Progenitor cell of endocrine pancreas (in vitro differentiated cells): ENCODE measurements around the gene ANGPTL2. TPM values are rescaled to one million over a fixed set of nuclear protein-coding genes. Genes with fewer than 3 reads are reported as not detected.
"Not testable (repeated sequence)": the region's sequence is repeated elsewhere in the genome, so short reads cannot be mapped to it uniquely, and the experiment has no call there.

Experiments
- DNase-seq: peaks from one replicate; pipeline ENCODE4 v3.0.0; 2021; ENCODE audit warnings: low spot score; ENCODE audit not compliant: unreplicated experiment
- H3K27ac Mint-ChIP-seq: 2 replicates; pipeline ENCODE4 v1.8.0; 2021; ENCODE audit warnings: mild to moderate bottlenecking, moderate library complexity, mixed read lengths
- H3K27me3 Mint-ChIP-seq: 2 replicates; pipeline ENCODE4 v1.8.0; 2021; ENCODE audit warnings: mixed read lengths
- H3K36me3 Mint-ChIP-seq: 2 replicates; pipeline ENCODE4 v1.8.0; 2022; ENCODE audit warnings: mixed read lengths; ENCODE audit not compliant: insufficient read depth
- H3K4me1 Mint-ChIP-seq: 2 replicates; pipeline ENCODE4 v1.8.0; 2021; ENCODE audit warnings: low read depth, mixed read lengths
- H3K4me3 Mint-ChIP-seq: 2 replicates; pipeline ENCODE4 v1.8.0; 2021; ENCODE audit warnings: low read depth, mild to moderate bottlenecking, moderate library complexity, mixed read lengths
- H3K9me3 Mint-ChIP-seq: 2 replicates; pipeline ENCODE4 v1.8.0; 2021; ENCODE audit warnings: low read depth, mixed read lengths
- CTCF ChIP-seq: fragments of 200-600 bp; sonication (generic); IDR thresholded peaks from one replicate; pipeline ENCODE4 v1.5.0; 2021; ENCODE audit warnings: antibody characterized with exemption, mild to moderate bottlenecking; ENCODE audit not compliant: unreplicated experiment
- total RNA-seq: library from RNA; stranded (reverse); gene quantifications from 2 replicates; pipeline ENCODE4 v1.2.1, GENCODE V29; 2021

ANGPTL2 gene
- total RNA-seq, 1 donor from 2014 or later = 4.7 TPM

GRCh38 chr9:127147251-127147650 lies 24.8 kb upstream of the ANGPTL2 start:
- no peaks in the 10 kb centered on the region for H3K9me3 Mint-ChIP-seq
- no peaks in the 10 kb centered on the region for H3K36me3 Mint-ChIP-seq
- DNase-seq = no peak
- no peaks in the 10 kb centered on the region for H3K4me1 Mint-ChIP-seq
- no peaks in the 10 kb centered on the region for H3K27me3 Mint-ChIP-seq
- TF ChIP-seq CTCF = no peak
- H3K4me3 Mint-ChIP-seq = no peak overlapping the region
- H3K27ac Mint-ChIP-seq = no peak overlapping the region

- not testable (repeated sequence) for H3K36me3 Mint-ChIP-seq, H3K9me3 Mint-ChIP-seq, DNase-seq, H3K27ac Mint-ChIP-seq, H3K4me3 Mint-ChIP-seq, H3K4me1 Mint-ChIP-seq, H3K27me3 Mint-ChIP-seq
Observed at GRCh38 chr9:127146841-127147240, 24.4 kb upstream of the ANGPTL2 start.

- Mint-ChIP-seq H3K4me3 (no peak overlapping the region), H3K9me3 (no peaks in the 10 kb centered on the region), H3K27ac (no peak overlapping the region), H3K27me3 (no peaks in the 10 kb centered on the region), H3K36me3 (no peaks in the 10 kb centered on the region), H3K4me1 (peaks cover 6% of the 10 kb centered on the region)
- DNase-seq = no peak
- no peak for TF ChIP-seq CTCF
Observed at GRCh38 chr9:127144670-127145445, 22.4 kb upstream of the ANGPTL2 start.

- TF ChIP-seq CTCF = no peak
- no peaks in the 10 kb centered on the region for H3K27me3 Mint-ChIP-seq
- H3K4me1 Mint-ChIP-seq = peaks cover 6% of the 10 kb centered on the region
- no peak overlapping the region for H3K4me3 Mint-ChIP-seq
- no peaks in the 10 kb centered on the region for H3K36me3 Mint-ChIP-seq
- DNase-seq = no peak
- H3K9me3 Mint-ChIP-seq = no peaks in the 10 kb centered on the region
- no peak overlapping the region for H3K27ac Mint-ChIP-seq
Observed at GRCh38 chr9:127143920-127144465, 21.6 kb upstream of the ANGPTL2 start.

- H3K27ac Mint-ChIP-seq = no peak overlapping the region
- no peaks in the 10 kb centered on the region for H3K9me3 Mint-ChIP-seq
- H3K36me3 Mint-ChIP-seq = no peaks in the 10 kb centered on the region
- no peaks in the 10 kb centered on the region for H3K27me3 Mint-ChIP-seq
- peaks cover 6% of the 10 kb centered on the region for H3K4me1 Mint-ChIP-seq
- H3K4me3 Mint-ChIP-seq = no peak overlapping the region
- no peak for TF ChIP-seq CTCF
- DNase-seq = no peak
Observed at GRCh38 chr9:127142931-127143464, 20.6 kb upstream of the ANGPTL2 start.
